Activated T-cell treated with anti-CD3 and anti-CD28 coated beads, Interleukin-2, amount 50 U/mL, for 24 hours (primary cell): Measurements from ENCODE around the gene MYOZ3.
A peak's percentile ranks its signal among the peaks of the same experiment; 100 is the strongest.

Experiments used
- DNase-seq: peaks from one replicate; pipeline ENCODE4 v3.0.0-alpha.2; 2020
- H3K27ac Mint-ChIP-seq: 2 replicates; pipeline ENCODE4 v1.8.0; 2020; ENCODE audit warnings: mild to moderate bottlenecking, mixed read lengths
- H3K27me3 Mint-ChIP-seq: 2 replicates; pipeline ENCODE4 v1.8.0; 2020; ENCODE audit warnings: mixed read lengths
- H3K36me3 Mint-ChIP-seq: 2 replicates; pipeline ENCODE4 v1.8.0; 2020; ENCODE audit warnings: low read depth, mixed read lengths
- H3K4me1 Mint-ChIP-seq: 2 replicates; pipeline ENCODE4 v1.8.0; 2020; ENCODE audit warnings: low read depth, mixed read lengths
- H3K4me3 Mint-ChIP-seq: 2 replicates; pipeline ENCODE4 v1.8.0; 2020; ENCODE audit warnings: mild to moderate bottlenecking, moderate library complexity, mixed read lengths
- H3K9me3 Mint-ChIP-seq: 2 replicates; pipeline ENCODE4 v1.8.0; 2020; ENCODE audit warnings: mixed read lengths

Gene MYOZ3

GRCh38 chr5:150672237-150672883, 11.3 kb downstream of the MYOZ3 start:
- H3K36me3 Mint-ChIP-seq: no peaks in the 10 kb centered on the region
- DNase-seq: peak; percentile 57

DNA sequence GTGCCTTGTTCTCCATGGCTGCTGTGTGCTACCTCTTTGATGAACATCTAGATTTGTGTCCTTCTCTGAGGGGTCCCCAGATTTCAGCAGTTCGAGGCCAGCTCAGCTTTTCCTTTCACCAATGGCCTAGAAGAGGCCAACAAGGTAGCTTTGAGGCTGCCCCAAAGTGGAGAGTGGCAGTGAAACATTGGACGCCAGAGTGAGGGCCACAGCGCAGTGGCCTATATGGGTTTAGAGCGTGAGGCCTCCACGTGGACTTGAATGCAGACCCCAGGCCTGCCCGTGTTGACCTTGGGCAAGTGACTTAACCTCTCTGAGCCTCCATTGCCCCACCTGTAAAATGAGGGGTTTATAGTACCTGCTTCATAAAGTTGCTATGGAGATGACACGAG, 11.8 kb downstream of the MYOZ3 start:
- no peaks in the 10 kb centered on the region for H3K9me3 Mint-ChIP-seq
- H3K36me3 Mint-ChIP-seq: no peaks in the 10 kb centered on the region
- H3K4me3 Mint-ChIP-seq: peak overlapping the region; percentile 75

More at GRCh38 chr5:150672237-150672883, 11.3 kb downstream of the MYOZ3 start:
- Mint-ChIP-seq H3K4me1 (peaks cover 6% of the 10 kb centered on the region), H3K27me3 (peaks cover 28% of the 10 kb centered on the region), H3K27ac (peak overlapping the region; percentile 58), H3K9me3 (no peaks in the 10 kb centered on the region), H3K4me3 (peak overlapping the region; percentile 75)

DNA sequence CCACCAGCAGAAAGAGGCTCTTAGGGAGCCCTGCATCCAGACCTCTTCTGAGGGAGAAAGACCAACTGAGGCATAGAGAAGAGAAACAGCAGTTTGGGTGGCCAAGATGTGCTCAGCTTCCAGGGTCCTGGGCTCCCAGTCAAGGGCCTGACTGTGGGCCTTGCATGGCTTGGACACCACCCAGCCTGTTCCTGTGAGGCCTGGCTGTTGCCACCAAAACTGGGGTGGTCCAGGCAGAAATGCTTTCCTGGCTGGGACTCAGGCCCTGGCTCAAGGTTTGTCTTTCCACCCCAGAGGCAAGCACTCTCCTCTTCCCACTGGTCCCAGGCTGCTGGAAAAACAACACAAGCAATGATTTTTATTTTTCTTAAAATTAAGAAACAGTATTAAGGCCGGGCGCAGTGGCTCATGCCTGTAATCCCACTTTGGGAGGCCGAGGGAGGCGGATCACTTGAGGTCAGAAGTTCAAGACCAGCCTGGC, 13.3 kb downstream of the MYOZ3 start:
- H3K4me3 Mint-ChIP-seq: no peak overlapping the region
- no peak for DNase-seq
- H3K4me1 Mint-ChIP-seq: peaks cover 6% of the 10 kb centered on the region
- no peak overlapping the region for H3K27ac Mint-ChIP-seq
- H3K9me3 Mint-ChIP-seq: no peaks in the 10 kb centered on the region
- no peaks in the 10 kb centered on the region for H3K36me3 Mint-ChIP-seq
- H3K27me3 Mint-ChIP-seq: peaks cover 26% of the 10 kb centered on the region

More for the DNA sequence above, 11.8 kb downstream of the MYOZ3 start:
- Mint-ChIP-seq H3K4me1 (peaks cover 6% of the 10 kb centered on the region), H3K27me3 (peaks cover 28% of the 10 kb centered on the region), H3K27ac (no peak overlapping the region)
- DNase-seq: no peak

DNA sequence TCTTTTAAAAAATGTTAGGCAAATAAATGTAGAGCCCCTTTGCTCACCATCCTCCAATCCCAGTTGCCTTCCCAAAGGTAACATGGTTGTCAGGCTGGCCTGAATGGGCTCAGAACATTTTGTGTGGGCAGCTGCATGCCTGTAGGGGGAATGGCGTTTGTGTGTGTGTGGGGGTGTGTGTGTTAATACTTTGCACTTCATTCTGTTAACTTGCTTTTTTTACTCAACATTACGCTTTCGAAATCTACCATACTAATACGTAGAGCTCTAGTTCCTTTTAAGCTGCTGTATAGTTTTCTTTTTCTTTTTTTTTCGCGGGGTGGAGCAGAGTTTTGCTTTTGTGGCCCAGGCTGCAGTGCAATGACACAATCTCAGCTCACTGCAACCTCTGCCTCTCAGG, 14.0 kb downstream of the MYOZ3 start:
- H3K9me3 Mint-ChIP-seq: no peaks in the 10 kb centered on the region
- no peak for DNase-seq
- H3K27me3 Mint-ChIP-seq: peaks cover 23% of the 10 kb centered on the region
- peaks cover 6% of the 10 kb centered on the region for H3K4me1 Mint-ChIP-seq
- H3K4me3 Mint-ChIP-seq: no peak overlapping the region
- no peaks in the 10 kb centered on the region for H3K36me3 Mint-ChIP-seq
- no peak overlapping the region for H3K27ac Mint-ChIP-seq

- H3K27me3 Mint-ChIP-seq: peaks cover 8% of the 10 kb centered on the region
- no peak overlapping the region for H3K4me3 Mint-ChIP-seq
- H3K4me1 Mint-ChIP-seq: peaks cover 6% of the 10 kb centered on the region
- H3K36me3 Mint-ChIP-seq: peaks cover 6% of the 10 kb centered on the region
- no peaks in the 10 kb centered on the region for H3K9me3 Mint-ChIP-seq
- DNase-seq: no peak
- no peak overlapping the region for H3K27ac Mint-ChIP-seq
Observed at GRCh38 chr5:150676578-150676977, 15.5 kb downstream of the MYOZ3 start.

GRCh38 chr5:150689120-150689519, 28.1 kb downstream of the MYOZ3 start:
- no peak for DNase-seq
- Mint-ChIP-seq H3K27ac (no peak overlapping the region), H3K4me1 (no peaks in the 10 kb centered on the region), H3K9me3 (no peaks in the 10 kb centered on the region), H3K27me3 (no peaks in the 10 kb centered on the region), H3K4me3 (no peak overlapping the region), H3K36me3 (peaks cover 78% of the 10 kb centered on the region)

GRCh38 chr5:150690760-150691159, 29.7 kb downstream of the MYOZ3 start:
- Mint-ChIP-seq H3K4me1 (no peaks in the 10 kb centered on the region), H3K4me3 (no peak overlapping the region), H3K27me3 (no peaks in the 10 kb centered on the region), H3K9me3 (no peaks in the 10 kb centered on the region), H3K27ac (peak overlapping the region; percentile 9), H3K36me3 (peaks cover 88% of the 10 kb centered on the region)
- no peak for DNase-seq

DNA sequence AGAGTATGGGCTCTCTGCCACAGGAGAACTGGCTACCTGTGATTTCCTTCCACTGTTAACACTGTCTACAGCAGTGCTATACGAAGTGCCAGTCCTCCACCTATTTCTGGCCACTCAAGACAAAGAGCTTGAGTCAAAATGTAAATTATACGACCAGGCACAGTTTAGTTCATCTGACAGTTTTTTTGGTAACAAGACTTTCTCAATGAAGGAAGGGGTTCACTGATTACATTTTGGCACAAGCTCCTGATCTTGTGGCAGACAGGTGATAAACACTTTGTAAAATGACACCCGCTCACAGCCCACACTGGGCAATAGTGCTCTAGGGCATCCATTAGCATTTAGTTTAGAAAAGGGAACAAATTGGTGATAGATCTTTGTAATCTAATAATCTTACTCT, 31.2 kb downstream of the MYOZ3 start:
- H3K36me3 Mint-ChIP-seq: peaks cover 89% of the 10 kb centered on the region
- H3K4me3 Mint-ChIP-seq: no peak overlapping the region
- no peaks in the 10 kb centered on the region for H3K4me1 Mint-ChIP-seq
- H3K27me3 Mint-ChIP-seq: no peaks in the 10 kb centered on the region
- H3K27ac Mint-ChIP-seq: peak overlapping the region; percentile 65
- no peaks in the 10 kb centered on the region for H3K9me3 Mint-ChIP-seq
- DNase-seq: no peak

GRCh38 chr5:150694612-150695011, 33.6 kb downstream of the MYOZ3 start:
- Mint-ChIP-seq H3K27me3 (no peaks in the 10 kb centered on the region), H3K9me3 (no peaks in the 10 kb centered on the region), H3K4me1 (no peaks in the 10 kb centered on the region), H3K27ac (no peak overlapping the region), H3K36me3 (peaks cover 71% of the 10 kb centered on the region), H3K4me3 (no peak overlapping the region)
- no peak for DNase-seq

- peaks cover 14% of the 10 kb centered on the region for H3K4me1 Mint-ChIP-seq
- H3K27ac Mint-ChIP-seq: no peak overlapping the region
- H3K36me3 Mint-ChIP-seq: peaks cover 18% of the 10 kb centered on the region
- H3K9me3 Mint-ChIP-seq: no peaks in the 10 kb centered on the region
- DNase-seq: no peak
- no peak overlapping the region for H3K4me3 Mint-ChIP-seq
- no peaks in the 10 kb centered on the region for H3K27me3 Mint-ChIP-seq
Observed at GRCh38 chr5:150700246-150700593, 39.2 kb downstream of the MYOZ3 start.

GRCh38 chr5:150700594-150701377, 39.7 kb downstream of the MYOZ3 start, which contains the start of gene RBM22:
RBM22 (minus strand) TSS chr5:150701062; CDS start chr5:150700985, 77 bp downstream.
- no peaks in the 10 kb centered on the region for H3K9me3 Mint-ChIP-seq
- H3K36me3 Mint-ChIP-seq: peaks cover 13% of the 10 kb centered on the region

GRCh38 chr5:150703762-150704161, 42.7 kb downstream of the MYOZ3 start:
- Mint-ChIP-seq H3K27me3 (no peaks in the 10 kb centered on the region), H3K4me3 (no peak overlapping the region), H3K36me3 (peaks cover 17% of the 10 kb centered on the region), H3K4me1 (peaks cover 14% of the 10 kb centered on the region), H3K27ac (no peak overlapping the region), H3K9me3 (no peaks in the 10 kb centered on the region)
- DNase-seq: no peak

More at GRCh38 chr5:150700594-150701377, 39.7 kb downstream of the MYOZ3 start, which contains the start of gene RBM22:
- Mint-ChIP-seq H3K4me1 (peaks cover 14% of the 10 kb centered on the region), H3K27me3 (no peaks in the 10 kb centered on the region), H3K4me3 (no peak within 1 kb of the TSS), H3K27ac (no peak within 1 kb of the TSS)
- DNase-seq: peak; percentile 92

DNA sequence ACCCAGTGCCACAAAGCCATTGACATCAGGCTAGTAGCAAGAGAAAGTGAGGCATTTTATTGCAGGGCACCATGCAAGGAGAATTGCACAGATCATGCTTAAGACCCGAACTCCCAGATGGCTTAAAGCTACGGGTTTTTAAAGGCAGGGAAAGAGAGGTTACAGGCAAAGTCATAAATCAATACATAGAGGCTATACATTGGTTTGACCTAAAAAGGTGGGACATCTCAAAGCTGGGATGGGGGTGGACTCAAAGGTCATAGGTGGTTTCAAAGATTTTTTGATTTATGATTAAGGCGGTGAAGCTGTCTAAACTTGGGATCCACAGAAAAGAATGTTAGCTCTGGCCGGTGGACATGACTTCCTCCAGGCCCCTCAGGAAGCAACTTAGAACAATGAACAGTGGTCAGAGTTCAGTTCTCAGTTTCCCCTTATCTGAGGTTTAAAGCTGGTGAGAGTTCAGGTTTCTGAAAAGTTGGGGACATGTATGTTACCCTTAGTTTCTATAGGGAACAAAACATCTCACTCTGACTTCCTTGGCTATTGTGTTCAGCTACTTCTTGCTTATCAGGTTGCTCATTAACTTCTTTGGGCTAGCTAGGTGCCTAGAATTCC, 45.8 kb downstream of the MYOZ3 start:
- Mint-ChIP-seq H3K4me1 (peaks cover 7% of the 10 kb centered on the region), H3K4me3 (no peak overlapping the region), H3K27me3 (no peaks in the 10 kb centered on the region), H3K27ac (no peak overlapping the region), H3K9me3 (no peaks in the 10 kb centered on the region), H3K36me3 (peaks cover 48% of the 10 kb centered on the region)
- no peak for DNase-seq

GRCh38 chr5:150710165-150710564, 49.1 kb downstream of the MYOZ3 start:
- no peaks in the 10 kb centered on the region for H3K9me3 Mint-ChIP-seq
- H3K36me3 Mint-ChIP-seq: peaks cover 75% of the 10 kb centered on the region
- H3K27me3 Mint-ChIP-seq: no peaks in the 10 kb centered on the region
- H3K27ac Mint-ChIP-seq: no peak overlapping the region
- no peak overlapping the region for H3K4me3 Mint-ChIP-seq
- no peak for DNase-seq
- no peaks in the 10 kb centered on the region for H3K4me1 Mint-ChIP-seq

DNA sequence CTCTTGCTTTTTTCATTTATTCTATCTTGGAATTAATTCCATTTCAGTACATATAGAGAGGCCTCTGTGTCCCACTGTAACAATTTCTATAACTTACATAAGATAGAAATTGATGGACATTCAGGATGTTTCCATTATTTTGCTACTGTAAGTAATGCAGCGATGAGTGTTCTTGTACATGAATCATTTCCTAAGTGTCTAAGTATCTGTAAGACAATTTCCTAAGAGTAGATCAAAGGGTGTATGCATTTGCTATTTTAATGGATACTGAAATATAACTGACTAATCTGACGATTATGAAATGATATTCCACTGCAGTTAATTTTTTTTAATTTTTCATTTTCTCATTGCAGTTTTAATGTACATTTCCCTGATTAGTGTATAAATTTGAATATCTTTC, 62.8 kb downstream of the MYOZ3 start:
- no peaks in the 10 kb centered on the region for H3K4me1 Mint-ChIP-seq
- no peak for DNase-seq
- no peak overlapping the region for H3K4me3 Mint-ChIP-seq
- H3K27me3 Mint-ChIP-seq: no peaks in the 10 kb centered on the region
- H3K27ac Mint-ChIP-seq: peak overlapping the region; percentile 26
- peaks cover 87% of the 10 kb centered on the region for H3K36me3 Mint-ChIP-seq
- H3K9me3 Mint-ChIP-seq: no peaks in the 10 kb centered on the region
